ENCODE measurements around the gene EHD3.
A peak's percentile ranks its signal among the peaks of the same experiment; 100 is the strongest.

EHD3 gene

DNA sequence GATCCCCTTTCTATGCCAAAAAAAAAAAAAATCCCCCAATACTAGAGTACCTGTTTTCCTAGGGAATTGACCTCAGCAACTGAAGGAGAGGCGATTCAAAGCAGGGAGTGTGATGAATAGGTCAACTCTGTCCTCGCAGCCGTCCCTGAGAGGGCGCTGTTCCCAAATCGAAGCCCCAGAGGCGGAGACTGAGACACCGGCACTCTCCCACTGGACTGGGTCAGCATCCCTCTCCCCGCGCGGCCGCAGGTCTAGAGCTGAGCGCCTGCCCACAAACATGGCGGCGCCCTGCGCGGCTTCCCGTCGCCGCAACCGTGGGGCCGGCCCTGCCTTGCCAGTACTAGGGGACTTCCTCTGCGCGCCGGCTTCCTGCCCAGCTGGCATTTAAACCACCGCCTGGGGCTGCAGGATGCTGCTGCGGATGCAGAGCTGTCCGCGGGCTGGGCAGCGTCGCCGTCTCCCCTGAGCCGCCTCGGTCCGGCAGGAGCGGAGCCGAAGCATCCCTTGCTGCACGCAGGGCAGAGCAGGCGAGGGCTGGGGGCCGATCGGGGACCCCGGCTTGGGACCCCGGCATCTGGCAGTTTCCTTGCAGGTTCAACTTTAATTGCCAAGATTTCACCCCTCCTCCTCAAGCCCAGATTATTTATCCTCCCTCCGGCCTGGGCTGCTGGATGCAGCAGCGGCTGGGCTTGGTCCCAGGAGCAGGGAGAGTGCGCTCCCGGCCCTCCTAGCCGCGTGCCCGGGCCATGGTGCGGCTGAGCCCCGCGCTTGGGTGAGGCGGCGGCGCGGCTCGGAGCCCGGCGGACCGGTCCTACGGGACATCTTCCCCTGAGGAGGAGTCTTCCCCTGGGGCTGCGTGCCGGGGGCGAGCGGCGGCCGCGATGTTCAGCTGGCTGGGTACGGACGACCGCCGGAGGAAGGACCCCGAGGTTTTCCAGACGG is at the start of gene EHD3:
Gene EHD3 (plus strand): TSS at position 412 of the 942 bp plus-strand sequence. CDS start 470 bp downstream, at position 882.
- peak; percentile 91 for DNase-seq

DNA sequence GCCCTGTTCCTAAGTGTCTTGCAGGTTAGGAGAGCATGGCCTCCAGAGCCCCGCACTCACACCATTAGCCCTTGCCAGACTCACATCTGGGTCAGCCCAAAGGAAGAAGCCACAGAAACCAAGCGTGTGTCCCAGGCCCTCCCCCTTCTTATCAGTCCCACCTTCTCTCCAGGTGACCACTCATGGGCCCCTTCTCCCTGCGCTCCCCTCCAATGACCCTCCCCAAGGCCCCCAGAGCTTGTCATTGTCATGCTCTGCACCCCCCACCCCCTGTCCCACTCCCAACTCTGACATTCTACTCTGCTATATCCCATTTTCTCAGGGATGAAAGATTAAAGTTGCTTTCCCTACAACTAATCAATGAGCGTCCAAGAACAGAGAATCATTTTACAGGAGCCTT is 46.8 kb upstream of the EHD3 start:
- no peak for DNase-seq

DNA sequence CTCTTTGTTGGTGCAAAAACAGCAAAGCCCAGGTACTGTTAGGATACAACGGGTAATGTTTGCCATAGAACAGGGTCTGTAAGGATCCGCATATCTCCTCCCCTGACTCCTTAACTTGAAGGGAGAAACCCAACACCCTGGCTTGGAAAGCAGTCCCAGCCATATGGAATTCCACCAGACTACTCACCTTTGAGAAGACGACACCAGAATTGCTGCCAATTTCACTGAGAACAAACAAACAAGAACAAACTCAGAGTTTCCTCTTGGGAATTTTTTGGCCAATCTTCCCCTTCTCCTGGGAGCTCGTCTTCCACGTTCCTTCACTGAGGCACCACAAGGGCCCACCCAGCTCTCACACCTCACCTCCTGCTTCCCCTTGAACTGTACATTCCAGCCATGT is 45.8 kb upstream of the EHD3 start:
- no peak for DNase-seq

DNA sequence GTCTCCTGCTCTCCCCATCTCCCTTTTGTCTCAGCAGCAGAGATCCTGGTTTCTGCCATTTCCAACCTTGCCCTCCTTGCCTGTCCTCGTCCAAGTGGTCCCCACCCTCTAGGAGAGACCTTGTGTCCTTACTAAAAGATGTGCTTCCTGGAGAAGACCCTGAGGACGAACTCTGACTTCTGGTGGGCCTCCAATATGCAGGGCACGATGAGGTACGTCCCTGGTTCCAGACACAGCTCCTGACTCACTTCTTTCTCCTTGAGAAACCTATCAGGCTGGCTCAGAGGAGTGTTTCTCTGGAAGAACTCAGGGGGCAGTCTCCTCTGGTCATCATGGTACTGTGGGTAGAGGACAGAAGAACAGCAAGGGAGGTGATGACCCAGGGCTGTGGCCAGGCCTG is 44.8 kb upstream of the EHD3 start:
- no peak for DNase-seq

DNA sequence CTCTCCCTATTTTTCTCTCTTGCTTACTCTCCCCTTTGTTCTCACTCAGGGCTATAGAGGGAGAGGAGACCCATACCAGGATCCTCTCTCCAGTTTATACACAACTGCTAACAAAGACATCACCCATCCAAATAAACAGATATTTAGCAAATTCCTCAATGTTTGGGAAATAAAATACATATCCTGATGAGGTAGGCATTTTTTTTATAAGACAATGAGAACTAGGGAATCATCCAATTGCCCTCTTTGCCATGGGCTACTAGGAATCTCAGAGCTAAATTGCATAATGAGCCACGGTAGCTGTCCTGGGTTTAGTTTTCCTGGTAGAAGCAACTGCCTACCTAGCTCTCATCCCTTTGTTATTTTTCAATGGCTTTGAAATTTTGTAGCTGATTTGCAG is 43.8 kb upstream of the EHD3 start:
- no peak for DNase-seq

DNA sequence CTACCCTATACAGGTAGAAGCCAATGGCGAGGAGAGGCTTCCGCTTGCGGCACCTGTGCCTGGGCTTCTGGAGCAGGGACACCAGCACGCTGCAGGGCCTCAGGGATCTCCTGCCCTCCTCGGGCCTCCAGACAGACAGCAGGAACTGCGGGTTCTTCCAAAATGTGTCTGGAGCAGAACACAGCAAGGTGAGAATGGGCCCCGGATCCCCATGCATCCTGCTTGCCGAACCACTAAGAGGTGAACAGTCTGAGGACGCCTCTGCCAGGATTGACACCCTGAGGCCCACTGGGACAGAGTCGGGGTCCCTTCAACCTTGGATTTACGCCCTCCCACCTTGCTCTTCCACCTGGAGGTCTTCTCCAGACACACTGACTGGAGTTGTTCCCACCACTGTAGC is 42.0 kb upstream of the EHD3 start:
- no peak for DNase-seq

DNA sequence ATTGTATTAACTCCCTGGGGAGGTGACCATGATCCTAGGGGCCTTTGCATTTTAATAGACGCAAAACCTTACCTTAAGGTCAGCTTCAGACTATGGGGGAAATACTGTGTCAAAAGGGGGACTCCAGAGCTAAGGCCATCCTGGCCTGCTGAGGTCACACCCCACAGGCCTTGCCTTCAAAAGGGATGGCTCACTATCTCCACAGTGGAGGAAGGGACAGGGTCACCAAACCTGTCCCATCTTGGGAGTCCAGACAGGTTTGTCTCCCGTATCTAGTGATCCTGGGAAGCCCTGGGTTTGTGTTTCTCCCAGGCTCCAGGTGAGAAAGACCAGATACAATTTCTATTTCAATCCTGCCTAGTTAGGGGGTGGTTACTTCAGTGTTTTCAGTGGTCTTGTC is 41.6 kb upstream of the EHD3 start:
- no peak for DNase-seq

DNA sequence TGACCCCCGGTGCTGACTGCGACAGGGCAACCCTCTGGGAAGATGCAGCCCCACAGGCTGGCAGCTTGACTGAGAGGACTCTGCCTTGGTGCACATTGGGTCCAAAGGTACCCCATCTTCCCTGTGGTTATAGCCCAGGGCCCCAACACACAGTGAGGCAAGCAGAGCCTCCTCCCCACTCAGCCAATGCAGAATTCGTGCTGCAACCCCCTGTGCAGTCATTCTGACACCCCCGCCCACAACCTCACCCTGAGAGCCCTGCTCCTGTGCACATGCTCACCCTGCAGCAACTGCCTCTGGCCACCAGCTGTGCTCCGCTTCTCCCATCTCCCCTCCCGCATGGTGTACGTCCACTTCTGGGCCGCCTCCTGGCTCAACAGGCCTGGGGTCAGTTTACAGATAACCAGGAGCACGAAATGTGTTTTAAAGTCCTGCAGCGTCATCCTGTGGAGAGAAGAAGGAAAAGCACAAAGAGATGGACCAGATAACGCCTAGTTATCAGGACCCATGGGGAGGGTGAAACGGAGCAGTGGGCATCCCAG is 41.0 kb upstream of the EHD3 start:
- no peak for DNase-seq

DNA sequence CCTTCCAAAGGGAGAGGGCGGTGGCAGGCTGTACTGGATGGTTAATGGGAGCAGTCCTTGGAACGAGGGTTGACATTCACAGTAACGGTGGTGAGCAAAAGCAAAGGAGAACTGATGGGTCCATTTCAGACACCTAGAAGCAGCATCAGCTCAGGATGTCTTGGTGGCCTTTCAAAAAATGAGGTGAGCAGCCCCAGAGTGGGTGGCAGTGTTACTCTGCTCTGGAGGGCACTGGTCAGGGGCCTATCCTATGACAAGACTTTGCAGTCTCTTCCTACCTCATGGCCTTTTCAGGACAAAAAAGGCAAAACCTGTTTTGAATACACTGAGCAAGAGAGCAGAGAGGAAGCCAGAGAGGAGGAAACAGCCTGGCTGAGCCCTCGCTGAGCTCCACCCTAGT is 40.1 kb upstream of the EHD3 start:
- DNase-seq = no peak

DNA sequence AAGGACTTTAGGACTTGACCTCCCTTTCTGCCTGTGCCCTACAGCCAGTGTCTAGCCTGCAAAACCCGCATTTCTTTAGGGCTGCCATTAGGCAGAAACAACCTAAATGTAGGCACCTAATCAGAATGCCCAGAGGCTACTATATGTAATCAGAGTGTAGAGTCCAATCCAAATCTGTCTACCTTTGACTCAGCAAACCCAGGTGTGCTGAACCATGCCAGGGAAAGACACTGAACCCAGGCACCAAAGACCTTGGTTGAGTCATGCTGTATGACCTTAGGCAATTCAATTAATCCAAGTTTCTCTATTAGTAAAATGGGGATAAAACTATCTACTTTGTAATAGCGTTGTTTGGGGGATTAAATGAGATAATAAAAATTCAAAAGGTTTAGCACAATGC is 37.3 kb upstream of the EHD3 start:
- DNase-seq = no peak

DNA sequence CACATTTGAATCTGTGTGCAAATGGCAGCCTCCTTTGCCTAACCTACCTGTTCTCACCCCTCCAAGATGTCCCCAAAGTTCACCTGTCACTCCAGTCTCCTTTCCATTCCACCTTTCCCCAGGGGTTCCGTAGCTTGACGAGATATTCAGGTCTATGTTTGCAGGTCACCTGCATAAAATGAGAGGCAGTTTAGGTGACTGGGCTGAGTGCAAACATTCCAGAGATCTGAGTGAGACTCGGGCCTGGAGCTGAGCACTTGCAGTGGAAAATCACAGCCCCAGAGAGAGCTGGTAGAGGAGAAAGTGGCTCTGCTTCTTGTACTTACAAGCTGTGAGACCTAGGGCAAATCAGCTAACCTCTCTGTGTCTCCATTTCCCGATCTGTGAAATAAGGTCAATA is 36.8 kb upstream of the EHD3 start:
- DNase-seq = no peak

DNA sequence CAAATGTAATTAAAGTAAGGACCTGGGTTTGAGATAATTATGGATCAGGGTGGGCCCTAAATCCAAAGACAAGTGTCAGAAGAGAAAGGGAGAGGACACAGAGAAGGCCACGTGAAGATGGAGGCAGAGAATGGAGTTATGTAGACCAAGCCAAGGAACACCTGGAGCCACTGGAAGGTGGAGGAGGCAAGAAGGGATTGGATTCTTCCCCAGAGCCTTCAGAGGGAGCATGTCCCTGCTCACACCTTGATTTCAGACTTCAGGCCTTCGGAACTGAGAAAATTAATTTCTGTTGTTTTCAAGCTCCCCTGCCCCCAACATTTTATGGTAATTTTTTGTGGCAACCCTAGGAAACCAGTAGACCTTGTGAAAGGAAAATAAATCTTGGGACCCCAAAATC is 36.3 kb upstream of the EHD3 start:
- no peak for DNase-seq

DNA sequence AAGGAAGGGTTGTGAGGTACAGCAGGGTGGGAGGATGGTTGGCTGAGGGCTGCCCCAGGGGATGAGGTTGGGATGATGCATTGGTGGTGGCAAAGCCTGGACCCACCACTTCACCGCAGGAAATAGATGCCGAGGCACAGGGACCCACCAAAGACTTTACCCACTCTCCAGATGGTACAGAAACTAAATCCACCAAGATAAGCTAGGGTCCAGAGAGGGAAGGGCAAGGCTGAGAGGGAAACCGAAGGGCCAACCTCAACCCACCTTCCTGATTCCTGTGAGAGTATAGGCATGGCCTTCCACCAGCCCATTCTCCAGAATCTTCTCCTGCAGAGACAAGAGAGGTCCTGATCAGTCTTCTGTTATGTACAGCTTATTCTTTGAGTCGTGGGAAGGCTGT is 34.7 kb upstream of the EHD3 start:
- no peak for DNase-seq

DNA sequence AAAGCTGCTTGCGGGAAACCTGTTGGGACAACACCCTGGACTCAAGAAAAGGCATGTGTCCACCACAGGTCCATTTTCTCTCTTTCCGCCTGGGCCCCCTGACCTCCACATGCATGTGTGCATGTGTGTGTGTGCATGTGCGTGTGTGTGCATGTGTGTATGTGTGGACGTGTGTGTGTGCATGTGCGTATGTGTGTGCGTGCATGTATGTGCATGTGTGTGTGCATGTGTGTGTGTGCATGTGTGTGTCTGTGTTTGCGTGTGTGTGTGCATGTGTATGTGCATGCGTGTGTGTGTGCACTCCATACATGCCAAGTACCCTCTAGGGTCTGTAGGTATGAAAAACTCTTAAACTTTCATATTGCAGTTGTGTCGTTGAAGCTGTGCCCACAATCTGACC is 33.0 kb upstream of the EHD3 start:
- DNase-seq = no peak

DNA sequence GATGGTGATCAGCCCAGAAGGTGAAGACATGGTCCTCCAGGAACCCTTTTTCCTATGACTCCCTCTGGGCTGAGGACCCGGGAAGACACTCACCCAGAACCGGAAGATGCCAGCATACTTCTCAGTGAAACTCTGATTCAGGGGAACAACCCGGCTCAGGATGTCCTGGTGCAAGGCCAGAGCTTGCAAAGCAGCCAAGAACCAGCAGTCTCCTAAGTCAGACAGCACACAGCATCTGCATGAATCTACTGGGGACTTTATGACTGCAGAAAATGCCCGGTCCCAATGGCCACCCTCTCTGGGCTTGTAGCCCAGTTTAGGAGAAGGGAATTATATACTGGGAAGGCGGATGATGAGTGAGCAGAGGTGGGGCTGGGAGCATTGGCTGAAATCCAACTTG is 31.9 kb upstream of the EHD3 start:
- no peak for DNase-seq

DNA sequence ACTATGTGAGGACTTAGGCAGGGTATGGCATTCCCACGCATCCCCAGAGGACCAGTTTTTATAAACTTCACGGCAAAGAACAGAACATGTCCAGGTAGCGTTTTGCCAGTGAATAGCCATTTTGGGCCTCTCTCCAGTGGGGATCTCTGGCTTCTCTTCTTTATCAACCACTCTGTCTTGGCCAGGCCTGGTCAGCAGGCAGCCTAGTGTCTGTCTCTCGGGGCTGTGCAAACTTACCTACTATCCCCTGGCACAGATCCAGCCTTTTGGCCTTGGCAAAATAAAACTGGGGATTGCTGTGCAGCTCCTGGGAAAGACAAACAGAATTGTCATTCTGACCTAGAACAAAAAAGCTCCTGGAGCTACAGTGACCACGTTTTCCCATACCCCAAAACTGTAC is 31.1 kb upstream of the EHD3 start:
- no peak for DNase-seq

DNA sequence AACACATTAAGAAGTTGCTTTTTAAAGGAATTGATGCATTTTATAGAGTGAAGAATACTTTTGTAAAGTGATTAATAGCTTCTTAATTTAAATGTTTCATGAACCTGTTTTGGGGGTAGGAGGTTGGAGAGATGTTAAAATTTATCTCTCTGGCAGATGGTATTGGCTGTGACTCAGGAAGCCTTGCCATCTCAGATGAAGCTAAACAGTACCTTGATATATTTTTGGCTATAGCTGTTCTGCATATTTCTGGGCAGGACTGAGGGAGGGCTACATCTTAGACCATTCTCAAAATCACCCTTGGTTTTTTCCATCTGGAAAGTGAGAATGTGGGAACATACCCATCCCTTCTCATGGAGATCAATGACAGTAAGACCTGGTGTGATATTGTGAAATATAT is 30.0 kb upstream of the EHD3 start:
- no peak for DNase-seq

DNA sequence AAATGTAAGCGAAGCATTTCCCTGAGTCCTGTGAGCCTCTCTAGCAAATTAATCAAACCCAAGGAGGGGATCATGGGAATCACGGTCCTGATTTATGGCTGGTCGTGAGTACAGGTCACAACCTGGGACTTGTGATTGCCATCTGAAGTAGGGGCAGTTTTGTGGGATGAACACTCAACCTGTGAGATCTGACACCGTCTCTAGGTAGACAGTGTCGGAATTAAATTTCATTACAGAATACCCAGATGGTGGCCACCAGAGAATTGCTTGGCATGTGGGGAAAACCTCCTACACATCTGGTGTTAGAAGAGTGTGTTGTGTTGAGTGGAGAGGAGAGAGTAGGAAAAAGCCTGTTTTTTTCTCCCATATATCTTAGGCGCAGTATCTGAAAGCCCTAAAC is 29.2 kb upstream of the EHD3 start:
- DNase-seq = peak; percentile 67

DNA sequence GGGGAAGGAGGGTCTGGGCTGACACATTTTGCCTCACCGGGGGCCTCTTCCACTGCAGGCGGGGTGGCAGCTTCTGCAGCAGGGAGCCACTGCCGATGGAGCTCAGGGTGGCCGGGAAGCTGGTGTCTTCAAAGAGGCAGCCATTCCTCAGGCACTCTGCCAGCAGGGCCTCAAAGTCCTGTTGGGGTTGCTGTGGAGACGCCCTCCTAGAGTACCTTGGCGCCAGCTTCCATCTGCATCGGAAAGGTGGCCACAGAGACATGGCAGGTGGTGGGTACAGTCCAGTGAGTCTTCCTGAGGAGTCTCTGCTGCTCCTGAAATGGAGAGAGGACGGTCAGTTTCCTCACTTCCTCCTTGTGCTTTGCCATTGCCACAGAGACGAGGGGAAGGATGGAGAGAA is 28.8 kb upstream of the EHD3 start:
- peak; percentile 50 for DNase-seq

DNA sequence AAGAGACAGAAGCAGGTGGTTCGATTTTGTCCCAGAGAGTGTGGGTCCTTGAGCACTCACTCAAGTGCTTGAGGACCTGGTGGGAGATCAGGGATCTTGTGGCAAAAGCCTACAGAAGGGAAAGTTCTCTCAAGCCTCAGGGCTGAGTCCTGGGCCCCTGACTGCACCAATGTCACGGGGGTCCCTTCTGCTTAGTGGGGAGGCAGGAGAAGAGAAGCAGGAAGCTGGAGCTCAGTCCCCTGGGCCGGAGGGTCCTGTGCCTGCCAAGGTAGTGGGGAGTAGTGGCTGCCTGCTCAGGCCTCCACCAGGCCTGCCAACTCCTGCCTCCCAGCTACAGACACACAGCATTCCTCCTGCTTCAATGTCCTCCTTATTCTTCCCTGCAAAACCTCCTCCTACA is 28.3 kb upstream of the EHD3 start:
- DNase-seq = no peak

DNA sequence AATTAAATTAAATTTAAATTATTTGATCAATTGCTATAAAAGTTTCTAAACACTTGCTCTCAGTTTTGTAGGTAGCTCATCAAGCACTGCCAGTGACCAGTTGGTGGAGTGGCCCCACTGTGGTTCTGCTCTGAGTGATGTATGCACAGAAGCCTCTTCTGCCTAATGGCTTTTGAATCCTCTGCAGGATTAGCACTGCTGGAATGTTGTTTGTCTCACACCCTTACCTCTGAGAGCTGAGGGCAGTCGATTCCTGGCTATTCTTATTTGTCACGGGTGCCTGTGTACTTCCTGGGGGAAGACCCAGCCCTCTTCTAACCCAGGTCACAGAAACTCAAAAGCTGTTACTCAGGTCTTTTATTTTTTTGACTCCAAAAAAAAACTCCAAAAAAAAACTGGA is 26.2 kb upstream of the EHD3 start:
- DNase-seq = no peak

DNA sequence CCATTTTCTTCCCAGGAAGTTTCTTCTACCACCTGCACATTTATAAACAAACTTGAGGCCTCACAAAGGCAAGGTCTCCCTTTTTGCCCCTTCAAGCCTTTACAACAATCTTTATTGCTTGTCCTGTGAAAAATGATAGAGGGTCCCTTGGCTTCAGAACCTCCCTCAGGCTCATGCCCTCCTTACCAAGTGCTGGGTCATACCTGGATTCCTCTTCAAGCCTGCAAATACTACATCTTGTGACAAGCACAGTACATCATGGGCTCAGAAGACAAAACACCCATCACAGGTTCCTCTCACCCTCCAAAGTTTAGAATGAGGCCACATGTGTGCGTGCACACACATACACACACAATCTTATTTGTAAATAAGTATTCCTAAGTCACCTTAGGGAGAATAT is 25.7 kb upstream of the EHD3 start:
- no peak for DNase-seq

DNA sequence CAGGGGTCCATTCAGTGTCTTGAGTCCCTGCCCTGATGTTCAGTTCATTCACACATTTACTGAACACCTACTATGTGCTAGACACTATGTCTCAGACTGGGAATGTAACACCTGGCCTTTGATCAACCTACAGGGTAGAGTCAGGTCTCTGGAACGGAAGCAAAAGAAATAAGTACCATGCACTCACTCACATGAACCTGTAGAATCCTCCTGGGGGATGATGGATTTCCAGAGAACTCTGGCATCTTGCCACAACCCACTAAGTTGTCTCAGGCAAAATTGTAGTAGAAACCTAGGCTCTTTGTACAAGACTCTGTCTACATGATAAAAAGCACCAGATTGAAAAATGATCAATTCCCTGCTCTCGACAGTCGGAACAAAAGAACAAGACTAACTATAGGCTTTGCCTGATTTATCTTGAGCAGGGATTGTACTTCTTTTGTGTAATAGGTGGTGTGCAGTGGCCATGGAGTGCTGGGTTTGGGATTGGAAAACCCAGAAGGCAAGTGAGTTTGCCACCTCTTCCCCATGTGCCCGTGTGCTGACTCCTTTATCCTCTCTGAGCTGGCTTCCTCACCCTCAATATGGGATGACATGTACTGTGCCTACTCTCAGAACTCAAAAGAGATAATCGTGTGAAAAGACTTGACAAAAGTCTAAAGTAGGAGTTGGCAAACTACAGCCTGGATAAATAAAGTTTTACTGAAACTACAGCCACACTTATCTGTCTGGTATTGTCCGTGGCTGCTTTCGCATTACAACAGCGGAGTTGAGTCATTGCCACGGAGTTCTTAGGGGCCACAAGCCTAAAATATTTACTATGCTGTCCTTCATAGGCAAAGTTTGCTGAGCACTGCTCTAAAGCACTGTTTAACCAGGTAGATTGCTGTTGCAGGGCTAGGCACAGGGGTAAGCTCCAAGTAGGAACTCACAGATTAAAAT is 21.0 kb upstream of the EHD3 start:
- no peak for DNase-seq

Measured in DMS 273 treated with DMSO at 0.1 percent for 48 hours (cell line).